Neutrophil (primary cell): Measurements from ENCODE around the gene SDR39U1.

Experiments used
- H3K27ac ChIP-seq: fragments of 200-600 bp; sonication (generic); 2 replicates; pipeline ENCODE4 v1.5.1; 2016; ENCODE audit warnings: mild to moderate bottlenecking, moderate library complexity
- H3K27me3 ChIP-seq: fragments of 200-600 bp; sonication (generic); 2 replicates; pipeline ENCODE4 v1.6.0; 2016; ENCODE audit warnings: mild to moderate bottlenecking
- H3K36me3 ChIP-seq: fragments of 200-600 bp; sonication (generic); 2 replicates; pipeline ENCODE4 v1.5.1; 2017
- H3K4me1 ChIP-seq, 2 experiments: fragments of 200-600 bp in 1 of 2; sonication (generic) in 1 of 2; 1 replicate in 1 of 2; 2 replicates in 1 of 2; pipeline versions ENCODE4 v1.5.1 to v1.6.1; 2013 to 2016; ENCODE audit warnings: low read depth in 1 of 2, low read length in 1 of 2, mild to moderate bottlenecking in 1 of 2, moderate library complexity in 1 of 2; ENCODE audit not compliant: control insufficient read depth in 1 of 2, insufficient read depth in 1 of 2
- H3K4me3 ChIP-seq, 2 experiments: fragments of 200-600 bp in 1 of 2; sonication (generic) in 1 of 2; 1 replicate in 1 of 2; 2 replicates in 1 of 2; pipeline ENCODE4 v1.5.1; 2013 to 2016; ENCODE audit warnings: low read depth in 1 of 2, low read length in 1 of 2, mild to moderate bottlenecking in 1 of 2, moderate library complexity in 1 of 2
- H3K9me3 ChIP-seq: fragments of 200-600 bp; sonication (generic); 2 replicates; pipeline ENCODE4 v1.5.1; 2016
- CTCF ChIP-seq: fragments of 200-600 bp; sonication (generic); IDR thresholded peaks from 2 replicates; pipeline ENCODE4 v1.5.1; 2016; ENCODE audit warnings: antibody characterized with exemption

Gene SDR39U1

GRCh38 chr14:24439257-24439656 lies 3.3 kb downstream of the SDR39U1 start:
- Histone ChIP-seq H3K36me3 (peaks cover 64% of the 10 kb centered on the region), H3K4me1 (peaks cover 30 to 33% of the 10 kb centered on the region in 2 experiments), H3K27ac (no peak overlapping the region), H3K27me3 (peaks cover 2% of the 10 kb centered on the region), H3K4me3 (no peak overlapping the region), H3K9me3 (no peaks in the 10 kb centered on the region)
- no peak for TF ChIP-seq CTCF

- peak overlapping the region; percentile 43 for H3K27ac ChIP-seq
- H3K4me3 ChIP-seq, result no peak overlapping the region
- H3K9me3 ChIP-seq, result no peaks in the 10 kb centered on the region
- H3K4me1 ChIP-seq, result peaks cover 30 to 32% of the 10 kb centered on the region in 2 experiments
- peaks cover 72% of the 10 kb centered on the region for H3K36me3 ChIP-seq
- no peaks in the 10 kb centered on the region for H3K27me3 ChIP-seq
- no peak for TF ChIP-seq CTCF
These were observed 4.1 kb downstream of the SDR39U1 start for GRCh38 chr14:24438223-24439097.

GRCh38 chr14:24437736-24438067 lies 4.9 kb downstream of the SDR39U1 start:
- Histone ChIP-seq H3K36me3 (peaks cover 79% of the 10 kb centered on the region), H3K27me3 (no peaks in the 10 kb centered on the region), H3K4me3 (no peak overlapping the region), H3K27ac (peak overlapping the region; percentile 43), H3K9me3 (no peaks in the 10 kb centered on the region), H3K4me1 (peaks cover 26 to 30% of the 10 kb centered on the region in 2 experiments)
- no peak for TF ChIP-seq CTCF

- H3K27ac ChIP-seq, result peak overlapping the region; percentile 50
- H3K4me3 ChIP-seq, result peak overlapping the region in 1 of 2 experiments; percentile 2
- peaks cover 24 to 31% of the 10 kb centered on the region in 2 experiments for H3K4me1 ChIP-seq
- no peaks in the 10 kb centered on the region for H3K9me3 ChIP-seq
- no peaks in the 10 kb centered on the region for H3K27me3 ChIP-seq
- peaks cover 84% of the 10 kb centered on the region for H3K36me3 ChIP-seq
- TF ChIP-seq CTCF, result no peak
These were observed 5.4 kb downstream of the SDR39U1 start for GRCh38 chr14:24437020-24437735.

GRCh38 chr14:24436355-24437019 lies 6.1 kb downstream of the SDR39U1 start:
- TF ChIP-seq CTCF, result peak; percentile 81
- Histone ChIP-seq H3K27ac (peak overlapping the region; percentile 50), H3K4me3 (peak overlapping the region in 1 of 2 experiments; percentile 2), H3K27me3 (no peaks in the 10 kb centered on the region), H3K9me3 (no peaks in the 10 kb centered on the region), H3K4me1 (peaks cover 25 to 31% of the 10 kb centered on the region in 2 experiments), H3K36me3 (peaks cover 89% of the 10 kb centered on the region)
